ENCODE results near the gene ATP10A. TPM values are rescaled to one million over a fixed set of nuclear protein-coding genes. Genes with fewer than 3 reads are reported as not detected.

ATP10A gene
- total RNA-seq, 1 experiment from 2014 or later = 3.0 TPM

DNA sequence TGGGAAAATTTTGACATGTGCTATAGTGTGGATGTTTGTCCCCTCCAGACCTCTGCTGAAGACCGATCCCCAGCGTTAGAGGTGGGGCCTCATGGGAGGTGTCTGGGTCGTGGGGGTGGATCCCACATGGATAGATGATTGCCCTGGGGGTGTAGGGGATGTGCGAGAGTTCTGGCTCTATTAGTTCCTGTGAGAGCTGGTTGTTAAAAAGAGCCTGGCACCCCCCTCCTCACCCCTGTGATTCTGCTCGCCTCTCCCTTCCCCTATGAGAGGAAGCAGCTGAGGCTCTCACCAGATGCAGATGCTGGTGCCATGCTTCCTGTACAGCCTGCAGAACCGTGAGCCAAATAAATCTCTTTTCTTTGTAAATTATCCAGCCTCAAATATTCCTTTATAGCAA, 67.4 kb downstream of the ATP10A start:
- no peak for DNase-seq
- no peak overlapping the region for H3K27ac Mint-ChIP-seq (ENCODE audit: unreplicated experiment)
- no peak overlapping the region for H3K4me3 Mint-ChIP-seq (ENCODE audit: low read depth, unreplicated experiment)
- H3K27me3 Mint-ChIP-seq (ENCODE audit: unreplicated experiment) = no peaks in the 10 kb centered on the region
- BruUV-seq (replicated peaks) = no TSS peak
- CTCF ChIA-PET = no interaction called here
- TF ChIP-seq, protein P1, sequence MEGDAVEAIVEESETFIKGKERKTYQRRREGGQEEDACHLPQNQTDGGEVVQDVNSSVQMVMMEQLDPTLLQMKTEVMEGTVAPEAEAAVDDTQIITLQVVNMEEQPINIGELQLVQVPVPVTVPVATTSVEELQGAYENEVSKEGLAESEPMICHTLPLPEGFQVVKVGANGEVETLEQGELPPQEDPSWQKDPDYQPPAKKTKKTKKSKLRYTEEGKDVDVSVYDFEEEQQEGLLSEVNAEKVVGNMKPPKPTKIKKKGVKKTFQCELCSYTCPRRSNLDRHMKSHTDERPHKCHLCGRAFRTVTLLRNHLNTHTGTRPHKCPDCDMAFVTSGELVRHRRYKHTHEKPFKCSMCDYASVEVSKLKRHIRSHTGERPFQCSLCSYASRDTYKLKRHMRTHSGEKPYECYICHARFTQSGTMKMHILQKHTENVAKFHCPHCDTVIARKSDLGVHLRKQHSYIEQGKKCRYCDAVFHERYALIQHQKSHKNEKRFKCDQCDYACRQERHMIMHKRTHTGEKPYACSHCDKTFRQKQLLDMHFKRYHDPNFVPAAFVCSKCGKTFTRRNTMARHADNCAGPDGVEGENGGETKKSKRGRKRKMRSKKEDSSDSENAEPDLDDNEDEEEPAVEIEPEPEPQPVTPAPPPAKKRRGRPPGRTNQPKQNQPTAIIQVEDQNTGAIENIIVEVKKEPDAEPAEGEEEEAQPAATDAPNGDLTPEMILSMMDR (IDR thresholded peaks at IDR 0.05; ENCODE audit: unreplicated experiment) = no peak
- intact Hi-C loops (cut with micrococcal nuclease; ENCODE audit: unreplicated experiment) = no loop called here
- H3K9me3 Mint-ChIP-seq (ENCODE audit: low read depth, unreplicated experiment) = no peaks in the 10 kb centered on the region
- no peaks in the 10 kb centered on the region for H3K4me1 Mint-ChIP-seq (ENCODE audit: low read depth, unreplicated experiment)
- no peaks in the 10 kb centered on the region for H3K36me3 Mint-ChIP-seq (ENCODE audit: insufficient read depth, unreplicated experiment)

DNA sequence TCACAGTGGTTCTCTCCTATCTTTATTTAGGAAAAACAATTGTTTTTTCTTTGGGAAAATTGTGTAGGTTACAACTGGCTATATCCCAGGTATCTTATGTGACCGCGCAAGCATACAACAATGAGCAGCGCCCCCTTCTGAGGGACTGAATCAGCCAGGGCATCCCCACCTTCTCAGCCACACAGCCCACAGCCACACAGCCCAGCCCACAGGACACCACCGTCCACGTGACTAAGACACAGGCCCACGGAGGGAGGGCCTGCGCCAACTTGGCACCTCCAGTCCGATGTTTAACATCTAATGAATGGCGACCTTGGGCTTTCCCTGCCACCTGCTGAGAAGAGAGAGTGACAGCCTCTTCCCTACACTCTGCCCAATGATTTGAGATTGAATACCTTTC, 68.1 kb downstream of the ATP10A start:
- Mint-ChIP-seq H3K27ac (ENCODE audit: unreplicated experiment) (no peak overlapping the region), H3K4me3 (ENCODE audit: low read depth, unreplicated experiment) (no peak overlapping the region), H3K9me3 (ENCODE audit: low read depth, unreplicated experiment) (no peaks in the 10 kb centered on the region), H3K36me3 (ENCODE audit: insufficient read depth, unreplicated experiment) (no peaks in the 10 kb centered on the region), H3K4me1 (ENCODE audit: low read depth, unreplicated experiment) (no peaks in the 10 kb centered on the region), H3K27me3 (ENCODE audit: unreplicated experiment) (no peaks in the 10 kb centered on the region)
- CTCF ChIA-PET = no interaction called here
- TF ChIP-seq, protein P1 (IDR thresholded peaks at IDR 0.05; ENCODE audit: unreplicated experiment) = no peak
- no TSS peak for BruUV-seq (replicated peaks)
- intact Hi-C loops (cut with micrococcal nuclease; ENCODE audit: unreplicated experiment) = no loop called here
- DNase-seq = no peak

DNA sequence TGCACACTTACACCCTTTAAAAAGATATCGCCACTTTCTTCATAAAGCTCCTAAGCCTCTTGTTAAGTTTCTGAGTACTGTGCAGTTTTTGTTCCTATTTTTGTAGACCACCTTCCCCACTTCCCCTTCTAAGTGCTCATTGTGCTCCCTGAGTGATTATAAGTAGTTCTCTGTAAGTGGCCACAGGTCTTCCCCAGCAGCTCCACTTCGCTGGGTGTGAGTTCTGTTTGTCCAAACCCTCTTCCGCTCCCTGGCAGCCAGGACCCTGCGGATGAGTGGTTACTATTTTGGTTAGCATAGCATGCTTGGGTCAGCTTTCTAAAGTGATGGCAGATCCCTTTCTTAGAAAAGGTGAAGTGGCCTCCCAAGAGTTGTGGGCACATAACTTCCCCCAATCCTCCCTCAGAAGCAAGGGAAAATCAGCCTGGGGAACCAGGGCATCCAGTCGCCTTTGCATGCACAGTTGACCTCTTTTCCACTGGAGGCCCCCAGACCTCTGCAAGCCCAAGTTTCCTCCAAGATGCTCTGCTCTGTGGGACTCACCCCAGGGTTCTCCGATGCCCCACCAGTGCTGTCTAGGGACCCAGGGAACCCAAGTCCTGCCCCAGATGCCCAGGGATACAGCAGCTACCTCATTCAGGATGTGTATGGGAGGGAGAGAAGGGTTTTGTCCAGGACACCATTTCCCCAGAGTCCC, 69.6 kb downstream of the ATP10A start:
- Mint-ChIP-seq H3K4me3 (ENCODE audit: low read depth, unreplicated experiment) (no peak overlapping the region), H3K36me3 (ENCODE audit: insufficient read depth, unreplicated experiment) (no peaks in the 10 kb centered on the region), H3K27ac (ENCODE audit: unreplicated experiment) (no peak overlapping the region), H3K4me1 (ENCODE audit: low read depth, unreplicated experiment) (no peaks in the 10 kb centered on the region), H3K27me3 (ENCODE audit: unreplicated experiment) (no peaks in the 10 kb centered on the region), H3K9me3 (ENCODE audit: low read depth, unreplicated experiment) (no peaks in the 10 kb centered on the region)
- CTCF ChIA-PET = no interaction called here
- intact Hi-C loops (cut with micrococcal nuclease; ENCODE audit: unreplicated experiment) = no loop called here
- TF ChIP-seq, protein P1 (IDR thresholded peaks at IDR 0.05; ENCODE audit: unreplicated experiment) = no peak
- BruUV-seq (replicated peaks) = no TSS peak
- DNase-seq = no peak

DNA sequence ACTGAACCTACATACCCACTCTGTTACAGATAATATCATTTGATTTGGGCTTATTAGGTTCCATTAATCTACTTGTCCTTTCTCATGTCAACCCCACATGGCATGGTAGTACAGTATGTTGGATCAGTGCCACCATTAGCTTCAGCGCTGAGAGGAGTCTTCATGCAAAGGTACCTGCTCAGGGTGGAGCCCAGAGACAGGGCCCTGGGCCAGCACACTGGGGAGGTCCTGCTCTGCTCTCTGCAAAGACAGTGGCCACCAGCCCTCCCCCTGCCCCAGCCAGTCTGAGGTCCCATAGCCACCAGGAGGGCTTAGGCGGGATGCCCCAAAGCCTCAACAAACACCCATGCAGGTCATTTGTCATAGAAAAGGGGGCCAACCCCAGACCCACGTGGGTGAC, 71.0 kb downstream of the ATP10A start:
- Mint-ChIP-seq H3K27ac (ENCODE audit: unreplicated experiment) (no peak overlapping the region), H3K4me3 (ENCODE audit: low read depth, unreplicated experiment) (no peak overlapping the region), H3K36me3 (ENCODE audit: insufficient read depth, unreplicated experiment) (no peaks in the 10 kb centered on the region), H3K4me1 (ENCODE audit: low read depth, unreplicated experiment) (no peaks in the 10 kb centered on the region), H3K27me3 (ENCODE audit: unreplicated experiment) (no peaks in the 10 kb centered on the region), H3K9me3 (ENCODE audit: low read depth, unreplicated experiment) (no peaks in the 10 kb centered on the region)
- TF ChIP-seq, protein P1 (IDR thresholded peaks at IDR 0.05; ENCODE audit: unreplicated experiment) = no peak
- no peak for DNase-seq
- intact Hi-C loops (cut with micrococcal nuclease; ENCODE audit: unreplicated experiment) = no loop called here
- BruUV-seq (replicated peaks) = no TSS peak
- CTCF ChIA-PET = no interaction called here

All from Calu3 (cell line).